Fibroblast of skin of scalp (primary cell): ENCODE data around the gene KLF13.
A peak's percentile ranks its signal among the peaks of the same experiment; 100 is the strongest.

ENCODE experiments used
- DNase-seq: peaks from one replicate; pipeline ENCODE4 v3.0.0-alpha.2; 2013

Gene KLF13

DNA sequence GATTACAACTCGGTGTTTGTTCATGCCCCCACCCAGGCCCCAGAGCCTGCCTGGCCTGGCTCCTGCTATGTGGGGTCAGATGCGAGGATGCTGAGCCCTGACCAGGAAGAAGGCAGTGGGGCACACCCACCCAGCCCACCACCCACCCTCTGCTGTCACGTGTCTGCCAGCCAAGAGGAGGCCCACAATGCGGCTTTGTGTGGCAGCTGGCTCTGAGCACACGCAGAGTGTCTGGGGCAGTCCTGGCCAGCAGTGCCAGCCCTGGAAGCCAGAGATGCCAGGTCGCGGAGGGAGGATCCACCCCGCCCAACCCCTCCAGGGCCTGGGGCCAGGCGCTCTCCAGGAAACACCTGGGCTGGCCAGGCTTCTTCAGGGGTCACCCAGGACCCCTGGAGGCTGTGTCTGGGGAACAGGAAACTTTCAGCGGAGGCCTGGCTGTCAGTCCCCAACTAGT is 26.4 kb upstream of the KLF13 start:
- DNase-seq, result no peak

DNA sequence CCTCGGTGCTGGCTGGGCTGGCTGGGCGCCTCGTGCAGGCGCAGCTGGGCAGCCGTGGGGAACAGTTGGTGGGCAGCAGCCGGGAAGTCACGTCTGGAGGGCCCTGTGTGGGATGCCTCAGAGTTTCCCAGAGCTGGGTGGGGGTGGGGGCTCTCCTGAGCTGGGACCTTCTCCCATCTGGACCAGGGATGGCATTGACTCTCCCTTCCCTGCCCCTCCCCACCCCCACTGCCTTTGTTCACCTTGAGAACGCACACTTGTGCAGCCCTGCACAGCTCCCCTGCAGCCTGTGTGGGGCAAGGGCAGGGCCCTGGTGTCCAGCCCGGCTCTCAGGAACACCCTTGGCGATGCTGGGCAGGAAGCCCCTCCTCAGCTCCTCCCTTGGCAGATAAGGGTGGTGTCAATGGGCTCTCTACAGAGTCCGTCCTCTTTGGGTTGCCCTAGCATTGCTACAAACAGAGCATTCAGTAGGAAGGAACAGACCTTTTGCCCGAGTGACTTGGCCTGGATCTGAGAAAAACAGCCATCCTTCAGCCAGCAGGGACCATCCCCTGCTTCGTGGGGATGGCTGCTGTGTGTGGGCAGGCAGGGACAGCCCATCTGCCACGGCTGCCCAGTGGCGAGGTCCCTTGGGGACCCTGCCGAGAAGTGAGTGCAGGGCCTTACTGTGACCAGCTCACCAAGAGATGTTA is 25.5 kb upstream of the KLF13 start:
- no peak for DNase-seq

DNA sequence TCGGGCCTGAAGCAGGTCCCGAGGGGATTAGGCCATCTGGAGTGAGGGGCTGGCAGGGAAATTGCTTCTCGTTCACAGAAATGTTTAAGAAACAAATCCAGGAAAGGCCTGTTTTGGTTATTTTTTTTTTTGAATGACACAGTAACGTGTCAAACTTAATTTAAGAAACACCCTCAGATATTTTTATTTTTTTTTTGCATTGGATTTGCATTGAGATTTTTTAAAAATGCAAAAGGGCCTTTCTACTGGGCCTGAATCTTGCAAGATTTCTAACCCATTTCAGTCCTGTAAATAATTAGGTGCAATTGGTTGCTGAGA is 25.0 kb upstream of the KLF13 start:
- no peak for DNase-seq

DNA sequence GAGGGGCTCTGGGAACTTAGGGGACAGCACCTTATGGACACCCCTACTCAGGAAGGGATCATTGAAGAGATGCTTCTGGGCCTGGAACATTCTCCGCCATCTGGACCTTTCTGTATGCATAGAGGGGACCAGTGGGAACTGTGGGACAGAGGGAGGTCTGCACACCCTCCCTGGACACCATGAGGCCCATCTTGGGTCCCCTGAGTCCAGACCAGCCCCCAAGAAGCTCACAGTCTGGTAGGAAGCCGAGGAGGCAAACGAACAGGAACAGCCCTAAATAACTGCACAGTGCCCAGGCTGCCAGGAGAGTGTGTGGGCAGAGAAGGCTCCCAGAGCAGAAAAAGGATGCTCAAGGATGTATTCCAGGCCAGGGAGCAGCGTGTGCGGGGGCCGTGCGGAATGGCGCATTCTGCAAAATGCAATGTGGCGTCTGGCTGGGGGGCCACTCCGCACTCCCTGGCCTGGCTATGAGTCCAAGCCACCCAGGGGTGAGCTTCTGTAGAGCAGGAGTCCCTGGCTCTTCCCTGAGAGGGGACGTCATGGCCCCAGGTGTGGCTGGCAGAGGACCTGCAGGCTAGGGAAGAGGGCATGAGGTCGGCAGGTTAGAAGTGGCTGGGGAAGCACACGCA is 24.5 kb upstream of the KLF13 start:
- no peak for DNase-seq

DNA sequence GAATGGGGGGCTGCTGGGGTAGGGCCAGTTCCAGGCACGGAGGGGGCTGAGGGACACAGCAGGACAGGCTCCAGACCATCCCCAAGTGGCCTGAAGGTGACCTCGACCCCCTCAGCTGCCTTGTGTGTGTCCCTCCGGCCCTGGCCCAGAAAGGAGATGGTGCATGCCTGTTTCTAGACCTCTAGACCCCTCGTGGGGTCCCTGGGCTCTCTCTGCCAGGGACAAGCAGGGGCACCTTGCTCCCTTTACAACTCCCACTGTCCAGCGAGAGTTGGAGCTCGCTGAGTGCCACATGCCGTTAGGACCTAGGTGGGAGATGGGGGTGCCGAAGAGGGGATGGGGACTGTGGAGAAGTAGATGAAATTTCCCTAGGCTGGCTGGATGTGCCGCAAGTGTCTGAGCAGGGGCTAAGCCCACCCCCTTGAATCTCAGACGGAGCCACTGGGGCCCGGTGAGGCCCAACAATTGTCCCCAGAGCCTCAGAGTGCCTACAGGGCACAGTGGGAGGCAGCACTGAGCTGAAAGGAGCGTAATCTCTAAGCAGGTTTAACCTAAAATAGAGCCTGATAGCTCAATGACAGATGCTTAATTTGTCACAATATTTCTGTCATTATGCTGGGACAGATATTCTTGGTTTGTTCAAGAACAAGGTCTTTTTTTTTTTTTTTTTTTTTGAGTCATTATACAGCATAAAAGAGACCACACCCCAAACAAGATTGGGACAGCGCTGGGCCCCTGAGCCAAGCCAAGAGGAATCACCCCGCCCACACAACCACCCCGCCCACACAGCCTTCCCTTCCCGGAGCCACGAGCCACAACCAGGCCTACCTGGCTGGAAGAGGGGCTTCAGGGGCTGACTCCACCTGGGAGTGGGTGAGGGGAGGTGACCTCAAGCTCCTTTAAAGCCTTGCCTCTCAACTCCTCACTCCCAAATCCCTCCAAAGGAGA is 23.6 kb upstream of the KLF13 start:
- DNase-seq, result no peak

DNA sequence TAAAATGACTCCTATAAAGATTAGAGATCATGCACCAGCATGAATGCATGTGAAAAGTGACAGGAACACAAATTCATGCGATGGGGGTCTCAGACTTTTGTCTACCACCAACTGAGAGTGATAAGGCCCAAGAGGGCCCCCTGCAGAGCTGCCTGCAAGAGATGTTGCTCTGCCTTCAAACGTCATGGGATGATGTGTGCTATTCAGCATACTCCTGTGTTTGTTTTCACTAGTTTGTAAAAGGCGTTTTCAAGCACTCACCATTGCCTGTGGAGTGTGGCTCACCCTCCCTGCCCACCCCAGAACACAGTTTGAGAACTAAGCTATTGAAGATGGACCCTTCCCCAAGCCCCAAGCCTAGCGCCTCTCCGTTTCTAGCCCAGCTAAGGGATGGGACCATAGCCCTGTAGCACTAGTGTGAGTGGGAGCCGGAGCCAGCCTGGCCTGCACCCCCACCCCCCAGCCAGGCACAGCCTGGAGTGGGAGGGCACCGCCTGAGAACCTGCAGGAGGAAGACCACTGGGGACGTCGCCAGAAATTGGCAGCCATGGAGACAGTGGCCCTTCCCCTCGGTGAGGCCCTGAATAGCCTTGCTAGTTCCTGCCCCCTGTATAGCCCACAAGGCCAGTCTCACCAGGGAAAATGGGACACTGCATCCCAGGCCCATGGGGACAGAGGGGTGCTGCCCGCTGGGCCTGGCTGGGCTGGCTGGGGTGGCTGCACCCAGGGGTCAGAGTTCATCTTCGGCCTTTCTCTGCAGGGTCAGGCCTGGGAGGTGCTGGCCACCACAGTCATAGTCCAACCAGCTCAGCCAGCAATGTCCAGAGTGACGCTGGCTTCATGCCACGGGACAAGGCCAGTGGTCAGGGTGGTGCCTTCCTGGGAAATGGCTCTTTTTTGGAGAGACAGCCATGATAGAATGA is 22.6 kb upstream of the KLF13 start:
- no peak for DNase-seq

DNA sequence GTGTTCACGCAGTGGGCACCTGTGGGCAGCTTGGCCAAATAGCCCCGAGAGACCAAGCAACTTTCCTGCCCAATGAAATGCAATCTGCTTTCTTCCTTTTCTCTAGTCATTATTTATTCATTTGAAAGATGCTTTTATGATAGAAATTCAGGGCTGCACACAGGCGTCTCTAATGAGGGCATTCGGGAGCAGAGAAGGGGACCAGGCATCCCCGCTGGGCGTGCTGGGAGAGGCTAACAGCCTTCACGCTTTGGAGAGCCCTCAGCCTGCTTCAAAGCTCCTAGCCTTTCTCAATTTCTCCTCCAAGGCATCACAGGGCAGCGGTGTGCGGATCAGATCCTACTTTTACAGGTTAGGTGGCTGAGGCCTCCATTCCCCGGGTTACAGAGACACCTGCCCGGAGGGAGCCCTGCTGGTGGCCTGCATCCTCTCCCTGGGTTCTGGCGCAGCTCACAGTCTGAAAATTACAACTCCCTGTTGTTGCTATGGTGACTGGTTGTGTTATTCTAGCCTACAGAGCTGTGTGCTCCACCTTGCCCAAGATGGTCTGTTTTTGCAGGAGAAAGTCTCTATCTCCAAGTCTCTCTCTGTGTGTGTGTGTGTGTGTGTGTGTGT is 21.8 kb upstream of the KLF13 start:
- DNase-seq, result no peak

DNA sequence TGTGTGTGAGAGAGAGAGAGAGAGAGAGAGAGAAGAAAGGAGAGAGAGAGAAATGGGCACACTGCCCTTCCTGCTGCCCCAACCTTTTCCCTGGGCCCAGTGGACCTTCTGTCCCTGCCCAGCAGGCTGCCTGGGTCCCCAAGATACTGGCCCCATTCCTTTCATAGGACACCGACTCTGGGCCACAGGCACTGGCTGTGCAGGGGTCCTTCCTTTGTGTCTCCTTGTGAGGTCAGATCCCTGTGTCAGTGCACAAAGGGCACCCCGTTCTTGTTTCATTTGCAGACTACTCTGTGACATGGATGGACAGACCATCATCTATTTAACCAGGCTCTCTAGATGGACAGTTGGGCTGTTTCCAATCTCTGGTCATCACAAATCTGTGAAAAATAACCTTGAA is 21.3 kb upstream of the KLF13 start:
- DNase-seq, result no peak

DNA sequence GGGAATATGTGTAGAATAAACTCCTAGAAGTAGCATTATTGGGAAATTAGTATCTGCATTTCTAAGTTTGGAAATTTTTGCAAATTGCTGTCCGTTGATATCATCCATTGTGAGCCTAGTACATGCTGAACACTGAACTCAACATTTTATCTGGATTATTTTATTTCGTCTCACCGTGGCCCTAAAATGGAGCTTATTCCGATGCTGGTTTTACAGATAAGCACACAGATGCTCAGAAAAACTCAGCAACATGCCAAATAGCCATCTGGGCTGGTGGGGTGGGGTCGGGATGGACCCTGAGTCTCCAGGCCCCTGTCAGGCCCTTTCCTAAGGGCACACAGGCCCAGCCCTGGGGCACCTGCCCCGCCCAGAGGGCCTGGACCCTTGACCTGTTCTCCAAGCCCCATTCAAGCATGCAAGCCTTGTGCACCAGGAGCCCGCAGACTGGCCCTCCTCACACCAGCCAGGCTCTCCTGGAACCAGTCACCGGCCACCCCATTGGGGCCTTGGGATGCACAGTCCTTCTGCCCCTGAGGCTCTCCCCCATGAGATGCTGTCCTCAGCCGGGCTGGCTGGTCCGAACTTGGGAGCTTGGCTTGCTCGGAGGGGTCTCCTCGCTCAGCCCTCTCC is 20.7 kb upstream of the KLF13 start:
- DNase-seq, result no peak

DNA sequence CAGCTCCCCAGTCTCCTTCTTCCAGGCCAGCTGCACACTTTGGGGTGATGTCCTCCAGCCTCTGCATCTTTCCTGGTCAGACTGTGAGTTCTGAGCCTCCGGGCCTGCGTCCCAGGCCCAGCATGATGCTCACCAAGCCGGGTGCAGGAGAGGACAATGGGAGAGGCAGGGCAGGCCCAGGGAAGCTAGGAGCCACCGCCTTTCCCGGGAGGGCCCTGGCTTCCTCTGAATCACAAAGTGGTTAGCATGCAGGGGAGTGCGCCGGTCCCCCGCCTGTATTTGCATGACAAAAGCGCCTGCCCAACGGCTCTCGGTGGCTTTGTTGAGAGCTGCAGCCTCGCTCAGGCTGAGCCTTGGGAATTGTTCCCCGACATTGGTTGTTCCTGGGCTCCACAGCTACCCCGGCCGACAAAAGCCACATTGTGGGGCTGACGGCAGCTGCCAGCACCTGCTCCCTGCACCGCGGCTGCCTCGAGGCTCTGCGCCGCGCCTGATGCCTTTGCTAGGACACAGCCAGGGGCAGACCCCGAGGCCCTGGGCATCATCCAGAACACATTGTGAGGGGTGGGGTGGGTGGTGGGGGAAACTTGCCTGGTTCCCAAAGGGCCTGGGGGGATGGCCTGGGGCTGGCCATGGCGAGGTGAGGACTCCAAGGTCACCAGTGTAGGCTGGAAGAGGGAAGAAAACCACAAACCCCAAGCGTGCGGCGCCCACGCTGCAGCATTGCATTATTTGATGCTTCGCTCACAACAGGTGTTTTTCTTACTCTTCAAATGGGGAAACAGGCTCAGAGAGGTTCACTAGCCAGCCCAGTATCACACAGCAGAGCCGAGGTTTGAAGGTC is 20.0 kb upstream of the KLF13 start:
- DNase-seq, result peak; percentile 7

DNA sequence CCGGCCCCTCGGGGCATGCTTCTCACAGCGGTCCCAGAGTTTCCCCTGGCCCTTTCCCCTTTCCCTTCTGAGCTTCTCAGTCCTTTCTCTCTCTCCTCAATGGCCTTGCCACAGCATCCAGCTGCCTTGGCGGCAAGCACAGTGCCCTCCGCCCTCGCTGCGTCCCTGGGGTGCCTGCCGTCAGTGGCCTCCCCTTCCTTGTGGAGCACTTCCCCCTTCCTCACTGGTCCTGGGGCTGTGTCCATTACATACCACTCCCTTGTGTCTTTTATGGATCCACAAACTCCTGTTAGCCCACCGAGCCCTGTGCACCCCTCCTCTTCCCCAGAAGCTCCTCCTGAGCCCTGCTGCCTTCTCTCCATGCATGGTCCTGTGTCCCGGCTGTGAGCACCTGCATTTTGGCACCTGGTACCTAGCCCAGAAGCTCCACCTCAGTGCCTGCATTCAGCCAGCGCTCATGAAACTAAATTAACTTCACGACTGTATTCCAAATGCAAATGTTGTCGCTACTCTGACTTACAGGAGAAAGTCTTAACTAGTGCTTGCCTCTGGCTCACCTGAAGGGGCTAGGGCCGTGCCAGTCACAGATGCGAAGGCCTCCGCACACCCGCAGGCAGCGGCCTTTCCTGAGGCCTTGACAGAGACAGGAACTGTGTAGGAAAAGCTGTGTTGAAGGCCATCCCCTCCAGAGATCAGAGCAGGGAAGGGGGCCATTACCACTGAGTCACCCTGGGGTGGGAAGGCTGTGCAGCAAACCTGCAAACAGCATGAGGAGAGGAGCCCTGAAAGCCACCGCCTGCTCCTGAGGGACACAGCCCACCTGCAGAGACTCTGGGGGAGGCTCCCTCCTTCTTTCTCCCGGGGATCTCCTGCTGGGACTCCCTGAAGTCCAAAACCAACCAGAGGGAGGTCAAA is 19.1 kb upstream of the KLF13 start:
- no peak for DNase-seq

DNA sequence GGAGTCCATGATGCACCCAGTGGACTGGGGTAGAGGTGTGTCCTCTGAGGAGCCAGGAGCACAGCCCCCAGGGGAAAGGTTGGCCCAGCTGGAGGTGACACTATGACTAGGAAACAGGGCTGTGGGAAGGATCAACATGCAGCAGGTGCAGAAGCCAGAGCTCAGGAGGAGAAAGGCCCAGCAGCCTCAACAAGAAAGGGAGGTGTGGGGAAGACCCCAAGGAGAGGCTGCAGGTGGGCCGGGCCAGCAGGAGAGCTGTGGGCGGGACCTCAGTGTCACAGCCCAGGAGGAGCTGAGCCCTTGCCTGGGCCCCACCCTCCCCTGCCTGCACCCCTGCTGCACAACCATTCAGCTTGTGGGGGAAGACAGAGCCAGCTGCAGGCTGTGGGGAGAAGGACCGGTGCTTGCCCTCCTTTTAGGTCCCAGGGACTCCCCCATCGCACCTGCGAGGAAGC is 18.4 kb upstream of the KLF13 start:
- no peak for DNase-seq

DNA sequence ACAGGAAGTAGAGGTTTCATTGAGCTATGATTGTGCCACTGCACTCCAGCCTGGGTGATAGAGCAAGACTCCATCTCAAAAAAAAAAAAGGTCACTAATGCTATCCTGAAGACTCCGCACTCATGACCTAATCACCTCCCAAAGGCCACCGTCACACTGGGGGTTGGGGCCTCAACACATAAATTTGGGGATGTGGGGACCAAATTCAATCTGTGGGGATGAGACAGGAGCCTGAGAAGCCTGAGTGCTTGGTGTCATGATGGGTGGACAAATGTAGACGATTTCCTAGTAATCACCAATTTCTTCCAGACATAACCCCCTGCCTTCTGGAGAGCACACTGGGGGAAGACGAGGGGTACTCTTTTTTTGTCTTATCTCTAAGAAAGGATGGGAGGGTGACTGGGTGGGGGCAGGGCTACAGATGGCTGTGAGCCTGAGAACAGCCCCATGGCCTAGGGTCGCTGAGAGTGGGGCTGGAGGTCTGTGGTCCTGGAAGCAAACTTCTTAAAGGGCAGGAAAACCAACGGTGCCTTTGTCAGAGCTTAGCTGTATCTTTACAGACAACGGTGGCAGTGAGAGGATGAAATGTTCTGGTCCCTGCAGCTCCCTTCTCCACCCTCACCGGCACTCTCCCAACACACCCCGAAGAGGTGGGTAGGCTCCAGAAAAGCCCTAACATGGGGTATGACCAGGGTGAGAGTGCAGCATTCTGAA is 16.6 kb upstream of the KLF13 start:
- DNase-seq, result no peak

DNA sequence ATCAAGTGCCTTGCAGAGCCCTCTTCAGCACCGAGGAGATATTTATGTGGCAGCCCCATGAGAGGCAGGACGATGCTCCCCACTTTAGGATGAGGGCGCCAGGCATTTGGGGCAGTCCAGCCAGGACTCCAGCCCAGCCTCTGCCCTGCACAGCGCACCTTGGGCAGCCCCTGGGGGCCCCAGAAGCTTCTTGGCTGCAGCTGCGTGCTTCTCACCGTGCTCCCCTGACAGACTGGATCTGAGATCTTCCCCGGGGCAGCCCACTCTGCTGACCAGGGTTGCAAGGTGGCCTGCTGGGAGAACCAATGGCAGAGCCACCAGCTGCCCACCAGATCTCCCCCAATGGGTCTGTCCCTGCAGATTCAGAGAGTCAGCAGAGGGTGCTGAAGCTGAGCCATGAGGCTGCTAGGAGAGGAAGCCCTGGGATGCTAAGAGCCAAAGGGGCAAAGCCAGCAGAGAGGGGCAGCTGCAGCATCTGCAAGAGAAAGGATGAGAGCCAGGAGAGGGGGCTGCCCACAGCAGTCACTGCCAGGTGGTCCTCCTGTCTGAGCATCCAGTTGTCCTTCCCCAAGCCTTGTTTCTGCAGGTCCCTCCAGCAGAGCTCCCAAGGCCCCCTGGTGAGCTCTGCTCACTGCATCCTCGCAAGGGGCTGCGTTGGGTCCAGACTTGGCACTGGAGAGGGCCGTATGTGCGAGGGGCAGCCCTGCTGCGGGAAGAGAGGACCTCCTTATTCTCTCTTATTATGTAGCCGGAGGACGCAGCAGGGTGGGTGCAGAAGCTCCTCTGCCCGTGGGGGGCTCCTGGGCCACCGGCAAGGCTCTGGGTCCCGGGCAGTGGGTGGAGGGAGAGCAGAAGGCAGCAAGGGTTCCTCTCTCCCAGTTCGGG is 14.7 kb upstream of the KLF13 start:
- DNase-seq, result no peak

DNA sequence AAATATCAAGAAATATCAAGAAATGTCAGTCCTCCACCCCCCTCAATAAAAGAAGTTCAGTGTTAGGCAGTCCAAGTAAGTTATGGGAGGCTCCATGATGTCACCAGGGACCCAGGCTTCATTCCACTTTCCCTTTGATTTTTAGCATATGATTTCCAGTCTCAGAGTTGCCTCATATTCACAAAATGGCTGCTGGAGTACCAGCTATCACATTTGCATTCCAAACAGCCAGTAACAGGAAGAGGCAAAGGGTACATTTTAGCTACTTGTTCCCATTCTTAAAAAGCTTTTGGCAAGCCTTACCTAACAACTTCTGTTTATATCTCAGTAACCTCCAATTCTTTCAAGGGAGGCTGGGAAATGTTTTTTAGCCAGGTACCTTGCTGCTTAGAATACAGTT is 13.4 kb upstream of the KLF13 start:
- no peak for DNase-seq

DNA sequence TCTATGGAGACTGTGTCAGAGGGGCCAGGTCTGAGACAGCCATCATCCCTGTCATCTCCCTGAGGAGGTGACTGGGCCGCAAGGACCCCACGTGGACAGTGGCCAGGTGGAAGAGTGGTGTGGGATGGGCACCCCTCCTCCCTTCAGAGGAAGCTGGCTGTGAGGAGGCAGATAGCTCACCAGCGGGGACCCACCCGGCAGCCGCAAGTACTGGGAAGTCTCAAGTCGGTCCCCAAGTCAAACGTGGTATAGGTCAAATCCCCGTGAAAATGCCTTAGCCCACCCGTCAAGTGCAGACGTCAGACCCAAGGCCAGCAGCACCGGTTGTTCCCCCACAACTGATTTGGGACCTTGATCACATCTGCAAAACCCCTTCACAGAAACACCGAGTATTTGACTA is 12.3 kb upstream of the KLF13 start:
- no peak for DNase-seq

DNA sequence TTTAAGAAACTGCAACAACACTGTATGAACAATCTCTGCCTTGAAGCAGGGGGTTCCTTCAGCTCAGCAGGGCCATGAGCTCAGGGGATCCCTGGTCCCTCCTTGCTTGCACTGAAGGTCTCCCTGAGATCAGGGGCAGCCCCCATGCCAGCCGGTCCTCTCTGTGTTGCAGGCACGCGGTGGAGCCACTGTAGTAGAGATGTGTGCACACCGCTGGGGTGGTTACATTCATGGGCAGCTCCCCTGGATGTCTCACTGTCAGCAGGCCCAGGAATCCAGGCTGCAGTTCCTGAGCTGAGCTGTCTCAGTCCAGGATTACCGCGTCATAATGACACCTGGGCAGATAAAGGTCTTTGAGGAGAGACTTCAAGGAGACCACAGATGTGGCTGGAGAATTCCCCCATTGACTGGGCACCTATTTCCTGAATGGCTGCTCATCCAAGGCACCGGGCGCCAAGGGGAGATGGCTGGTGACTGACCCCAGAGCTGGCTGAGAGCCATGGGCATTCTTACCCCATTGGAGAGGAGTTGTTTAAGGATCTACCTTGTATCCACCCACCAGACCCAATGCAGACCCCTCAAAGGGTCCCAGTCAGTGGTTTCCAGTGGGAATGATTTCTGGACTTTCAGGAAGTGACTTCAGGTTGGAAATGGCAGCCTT is 10.4 kb upstream of the KLF13 start:
- no peak for DNase-seq
